AG09309 (cell line): ENCODE data around the gene MYT1.
A peak's percentile ranks its signal among the peaks of the same experiment; 100 is the strongest.
"Not testable (repeated sequence)": the region's sequence is repeated elsewhere in the genome, so short reads cannot be mapped to it uniquely, and the experiment has no call there.

Experiments used
- DNase-seq: peaks from one replicate; pipeline ENCODE4 v3.0.0-alpha.2; 2010; ENCODE audit warnings: low read depth
- H3K4me3 ChIP-seq: 2 replicates; pipeline ENCODE4 v1.5.1; 2011; ENCODE audit warnings: mild to moderate bottlenecking, low read depth, low read length, moderate library complexity; ENCODE audit not compliant: control insufficient read depth
- TF ChIP-seq, protein P1 (sequence below): IDR thresholded peaks from 2 replicates; pipeline ENCODE4 v1.5.1; 2011; ENCODE audit warnings: mild to moderate bottlenecking, low read depth, low read length, inconsistent platforms; ENCODE audit not compliant: insufficient read depth, control insufficient read depth; ENCODE audit errors: missing control alignments

The MYT1 gene

DNA sequence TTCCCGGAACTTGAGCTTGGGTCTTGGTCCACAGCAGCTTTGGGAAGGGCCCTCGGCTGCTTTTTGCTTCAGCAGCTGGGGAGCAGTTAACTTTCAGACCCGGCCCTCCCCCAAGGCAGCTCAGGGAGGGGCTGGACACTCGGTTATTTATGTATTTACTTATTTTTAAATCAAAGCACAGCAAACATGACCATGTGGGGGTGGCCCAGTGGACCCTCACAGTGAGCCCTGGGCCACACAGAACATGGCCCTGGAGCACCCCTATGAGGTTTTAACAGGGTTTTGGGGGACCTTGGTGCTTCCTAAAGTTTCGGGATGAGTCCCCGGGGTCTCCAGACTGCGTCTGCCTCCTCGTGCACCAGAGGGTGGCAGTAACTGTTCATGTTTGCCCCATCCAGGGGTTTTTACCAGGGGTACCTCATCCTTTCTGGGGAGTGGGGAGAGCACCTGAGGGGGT, 30.3 kb upstream of the MYT1 start:
- TF ChIP-seq, protein P1, sequence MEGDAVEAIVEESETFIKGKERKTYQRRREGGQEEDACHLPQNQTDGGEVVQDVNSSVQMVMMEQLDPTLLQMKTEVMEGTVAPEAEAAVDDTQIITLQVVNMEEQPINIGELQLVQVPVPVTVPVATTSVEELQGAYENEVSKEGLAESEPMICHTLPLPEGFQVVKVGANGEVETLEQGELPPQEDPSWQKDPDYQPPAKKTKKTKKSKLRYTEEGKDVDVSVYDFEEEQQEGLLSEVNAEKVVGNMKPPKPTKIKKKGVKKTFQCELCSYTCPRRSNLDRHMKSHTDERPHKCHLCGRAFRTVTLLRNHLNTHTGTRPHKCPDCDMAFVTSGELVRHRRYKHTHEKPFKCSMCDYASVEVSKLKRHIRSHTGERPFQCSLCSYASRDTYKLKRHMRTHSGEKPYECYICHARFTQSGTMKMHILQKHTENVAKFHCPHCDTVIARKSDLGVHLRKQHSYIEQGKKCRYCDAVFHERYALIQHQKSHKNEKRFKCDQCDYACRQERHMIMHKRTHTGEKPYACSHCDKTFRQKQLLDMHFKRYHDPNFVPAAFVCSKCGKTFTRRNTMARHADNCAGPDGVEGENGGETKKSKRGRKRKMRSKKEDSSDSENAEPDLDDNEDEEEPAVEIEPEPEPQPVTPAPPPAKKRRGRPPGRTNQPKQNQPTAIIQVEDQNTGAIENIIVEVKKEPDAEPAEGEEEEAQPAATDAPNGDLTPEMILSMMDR = peak; percentile 37

DNA sequence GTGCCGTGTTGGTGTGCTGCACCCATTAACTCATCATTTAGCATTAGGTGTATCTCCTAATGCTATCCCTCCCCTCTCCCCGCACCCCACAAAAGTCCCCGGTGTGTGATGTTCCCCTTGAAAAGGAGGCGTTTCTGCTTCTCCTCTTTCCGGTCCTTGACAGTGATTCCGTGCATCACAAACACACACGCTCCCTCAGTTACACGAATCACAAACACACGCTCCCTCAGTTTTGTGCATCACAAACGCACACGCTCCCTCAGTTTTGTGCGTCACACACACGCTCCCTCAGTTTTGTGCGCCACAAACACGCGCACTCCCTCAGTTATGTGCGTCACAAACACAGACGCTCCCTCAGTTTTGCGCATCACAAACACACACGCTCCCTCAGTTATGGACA, 29.5 kb upstream of the MYT1 start:
- H3K4me3 ChIP-seq = not testable (repeated sequence)

More for the DNA sequence above, 30.3 kb upstream of the MYT1 start:
- no peak overlapping the region for H3K4me3 ChIP-seq
- DNase-seq = no peak

GRCh38 chr20:64136004-64136710, 28.1 kb upstream of the MYT1 start:
- no peak overlapping the region for H3K4me3 ChIP-seq
- TF ChIP-seq, protein P1 = no peak
- DNase-seq = no peak

More for the DNA sequence above, 29.5 kb upstream of the MYT1 start:
- DNase-seq = not testable (repeated sequence)

DNA sequence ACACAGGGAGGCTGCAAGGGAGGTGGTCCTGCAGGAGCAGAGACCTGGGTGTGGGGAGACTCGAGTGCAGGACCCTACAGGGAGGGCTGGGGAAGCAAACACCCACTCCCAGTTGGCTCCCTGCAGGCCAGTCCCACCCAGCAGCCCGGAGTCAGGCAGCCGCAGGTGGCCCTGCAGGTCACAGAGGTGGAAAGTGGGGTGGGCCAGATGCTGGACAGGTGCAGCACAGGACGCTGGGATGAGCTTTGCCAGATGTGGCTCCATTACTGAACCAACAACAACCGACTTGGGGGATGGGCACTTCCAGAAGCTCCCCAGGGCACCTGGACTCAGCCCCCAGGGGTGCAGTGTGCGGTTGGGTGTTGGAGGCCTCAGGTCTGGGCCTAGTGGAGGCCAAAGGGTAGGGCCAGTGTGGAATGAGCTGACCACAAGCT, 26.6 kb upstream of the MYT1 start:
- no peak for DNase-seq
- TF ChIP-seq, protein P1 = no peak

DNA sequence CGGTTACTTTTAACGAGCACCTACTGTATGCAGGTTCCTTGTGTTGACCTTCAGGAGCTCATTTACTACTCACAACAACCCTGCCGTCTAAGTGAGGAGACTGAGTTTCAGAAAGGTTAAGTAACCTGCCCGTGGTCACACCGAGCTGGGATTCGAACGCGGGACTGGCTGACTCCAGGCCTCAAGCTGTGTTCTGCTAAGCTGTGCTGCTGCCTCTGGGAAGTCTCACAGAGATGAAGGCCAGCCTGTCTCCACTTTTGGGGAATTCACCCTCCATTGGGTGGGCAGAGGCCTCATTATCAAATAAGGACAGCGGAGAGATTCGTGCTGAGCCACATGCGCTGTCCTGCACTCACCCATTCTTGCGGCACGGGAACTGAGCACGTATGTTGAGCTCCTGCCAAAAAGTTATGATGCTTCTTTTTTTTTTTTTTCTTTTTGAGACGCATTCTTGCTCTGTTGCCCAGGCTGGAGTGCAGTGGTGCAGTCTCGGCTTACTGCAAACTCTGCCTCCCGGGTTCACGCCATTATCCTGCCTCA, 25.9 kb upstream of the MYT1 start:
- no peak overlapping the region for H3K4me3 ChIP-seq
- DNase-seq = no peak
- TF ChIP-seq, protein P1 = no peak

More for the DNA sequence above, 26.6 kb upstream of the MYT1 start:
- no peak overlapping the region for H3K4me3 ChIP-seq

- TF ChIP-seq, protein P1 = no peak
- H3K4me3 ChIP-seq = no peak overlapping the region
- no peak for DNase-seq
These were observed 24.8 kb upstream of the MYT1 start for GRCh38 chr20:64139199-64140060.
